ENCODE results near the gene SNRNP48. TPM values are rescaled to one million over a fixed set of nuclear protein-coding genes. Genes with fewer than 3 reads are reported as not detected.

The SNRNP48 gene
- polyA plus RNA-seq (2013, experiment 1 of 2): 11.6 TPM
- 14.2 TPM for polyA plus RNA-seq (2013, experiment 2 of 2)

DNA sequence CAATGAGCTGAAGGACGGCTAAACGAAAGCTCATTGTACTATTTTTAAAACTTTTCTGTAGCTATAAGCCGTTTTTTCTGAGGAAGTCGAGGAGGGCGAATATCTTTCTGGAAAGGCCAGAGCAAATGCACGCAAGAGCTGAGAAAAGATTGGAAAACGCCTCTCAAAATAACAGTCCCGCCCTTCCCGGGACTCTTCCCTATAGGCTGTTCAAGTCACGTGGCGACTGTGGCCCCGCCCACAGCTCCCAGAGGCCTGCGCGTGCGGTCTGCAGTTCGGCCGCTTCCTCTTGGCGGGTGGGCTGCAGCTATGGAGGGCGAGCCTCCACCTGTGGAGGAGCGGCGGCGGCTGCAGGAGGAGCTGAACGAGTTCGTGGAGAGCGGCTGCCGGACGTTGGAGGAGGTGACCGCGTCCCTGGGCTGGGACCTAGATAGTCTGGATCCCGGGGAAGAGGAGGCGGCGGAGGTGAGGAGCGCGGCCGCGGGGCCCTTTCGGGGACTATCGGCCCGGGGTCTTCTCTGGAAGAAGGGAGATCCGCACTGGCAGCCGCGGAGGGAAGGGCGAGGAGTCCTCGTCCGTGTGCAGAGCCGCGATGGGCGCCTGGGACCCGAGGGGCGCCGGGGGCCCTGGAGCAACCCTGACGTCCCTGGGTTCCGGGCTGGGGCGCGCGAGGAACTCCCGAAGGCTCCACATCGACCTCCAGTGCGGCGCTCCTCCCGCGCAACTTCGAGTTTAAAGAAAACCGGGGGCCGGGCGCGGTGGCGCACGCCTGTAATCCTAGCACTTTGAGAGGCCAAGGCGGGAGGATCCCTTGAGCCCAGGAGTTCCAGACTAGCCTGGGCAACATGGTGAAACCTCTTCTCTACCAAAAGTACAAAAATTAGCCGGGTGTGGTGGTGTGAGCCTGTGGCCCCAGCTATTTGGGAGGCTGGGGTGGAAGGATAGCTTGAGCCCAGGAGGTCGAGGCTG is at the start of gene SNRNP48:
SNRNP48 (plus strand) TSS at position 250 of the 969 bp plus-strand sequence; CDS start at position 310, 60 bp downstream.
- peaks cover 18% of the 10 kb centered on the region; the same call in 1 of the 2 replicates for H3K4me1 ChIP-seq (ENCODE audit: insufficient read depth, low read length)

DNA sequence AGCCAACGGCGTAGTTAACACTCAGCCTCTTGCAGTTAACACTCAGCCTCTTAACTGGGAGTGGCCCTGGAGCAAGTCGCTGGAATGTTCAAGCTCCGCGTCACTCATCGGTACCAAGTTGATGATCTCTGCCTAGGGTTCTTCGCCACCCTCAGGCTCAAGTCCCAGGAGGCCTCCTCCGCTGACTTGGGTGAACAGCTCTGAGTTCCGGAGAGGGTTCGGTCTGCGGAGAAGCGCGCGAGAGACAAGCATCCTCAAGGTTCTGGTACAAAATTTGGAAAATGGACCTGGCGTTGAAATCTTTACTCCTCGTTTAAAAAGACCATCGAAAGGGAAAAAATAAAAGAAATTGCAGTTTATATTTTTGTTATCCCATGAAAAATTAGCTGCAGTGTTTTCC is 49.4 kb upstream of the SNRNP48 start:
- Histone ChIP-seq H3K36me3 (ENCODE audit: insufficient read depth, low read length) (no peaks in the 10 kb centered on the region), H3K4me1 (ENCODE audit: insufficient read depth, low read length) (peaks cover 27% of the 10 kb centered on the region), H3K9me3 (ENCODE audit: insufficient read depth, low read depth, low read length) (no peaks in the 10 kb centered on the region), H3K27me3 (ENCODE audit: insufficient read depth, low read length) (peaks cover 63% of the 10 kb centered on the region), H3K27ac (ENCODE audit: low read depth, low read length) (no peak overlapping the region), H3K9ac (ENCODE audit: low read depth, low read length) (peak overlapping the region; percentile 88), H3K4me3 (ENCODE audit: low read length) (peak overlapping the region; percentile 85)
- WGBS: 8% methylated on average over 17 of the region's 17 CpGs

More for the DNA sequence above, at the start of gene SNRNP48:
- peak within 1 kb of the TSS; percentile 20; the same call in 1 of the 2 replicates for H3K27ac ChIP-seq (ENCODE audit: low read depth, low read length)
- peak within 1 kb of the TSS; percentile 85 for H3K4me3 ChIP-seq (ENCODE audit: low read length)
- 1% methylated on average over 72 of the region's 72 CpGs for WGBS
- no peaks in the 10 kb centered on the region for H3K27me3 ChIP-seq (ENCODE audit: insufficient read depth, low read length)
- H3K9me3 ChIP-seq (ENCODE audit: insufficient read depth, low read depth, low read length): no peaks in the 10 kb centered on the region
- peaks cover 27% of the 10 kb centered on the region for H3K36me3 ChIP-seq (ENCODE audit: insufficient read depth, low read length)
- peak within 1 kb of the TSS; percentile 77 for H3K9ac ChIP-seq (ENCODE audit: low read depth, low read length)

DNA sequence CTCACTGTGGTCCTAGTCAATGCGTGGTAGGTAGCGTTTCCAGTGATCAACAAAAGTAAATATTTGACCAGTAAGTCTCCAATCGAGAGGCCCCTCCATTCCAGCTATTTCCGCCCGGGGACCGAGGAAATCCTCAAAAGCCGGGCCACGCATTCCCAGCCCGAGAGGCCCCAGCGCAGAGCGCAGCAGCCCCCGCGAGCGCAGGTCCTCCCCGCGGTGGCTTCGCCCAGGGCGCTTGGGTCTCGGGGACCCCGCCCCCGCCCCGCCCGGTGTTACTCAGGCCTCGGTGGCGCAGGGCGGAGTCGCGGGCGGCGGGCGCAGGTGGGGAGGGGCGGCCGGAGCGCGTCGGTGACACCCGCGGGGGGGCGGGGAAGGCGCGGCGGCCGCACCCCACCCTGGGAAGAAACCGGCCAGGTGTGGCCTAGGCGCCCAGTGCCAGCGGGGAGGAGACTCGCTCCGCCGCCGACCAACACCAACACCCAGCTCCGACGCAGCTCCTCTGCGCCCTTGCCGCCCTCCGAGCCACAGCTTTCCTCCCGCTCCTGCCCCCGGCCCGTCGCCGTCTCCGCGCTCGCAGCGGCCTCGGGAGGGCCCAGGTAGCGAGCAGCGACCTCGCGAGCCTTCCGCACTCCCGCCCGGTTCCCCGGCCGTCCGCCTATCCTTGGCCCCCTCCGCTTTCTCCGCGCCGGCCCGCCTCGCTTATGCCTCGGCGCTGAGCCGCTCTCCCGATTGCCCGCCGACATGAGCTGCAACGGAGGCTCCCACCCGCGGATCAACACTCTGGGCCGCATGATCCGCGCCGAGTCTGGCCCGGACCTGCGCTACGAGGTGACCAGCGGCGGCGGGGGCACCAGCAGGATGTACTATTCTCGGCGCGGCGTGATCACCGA is 48.6 kb upstream of the SNRNP48 start, which contains the start of gene DSP:
DSP (plus strand) TSS at position 497 of the 890 bp plus-strand sequence; CDS start at position 742, 245 bp downstream.
- WGBS: under 1% methylated on average over 105 of the region's 105 CpGs
- Histone ChIP-seq H3K27me3 (ENCODE audit: insufficient read depth, low read length) (peaks cover 63% of the 10 kb centered on the region), H3K27ac (ENCODE audit: low read depth, low read length) (peak within 1 kb of the TSS; percentile 74), H3K4me1 (ENCODE audit: insufficient read depth, low read length) (peaks cover 33% of the 10 kb centered on the region), H3K9me3 (ENCODE audit: insufficient read depth, low read depth, low read length) (no peaks in the 10 kb centered on the region), H3K9ac (ENCODE audit: low read depth, low read length) (peak within 1 kb of the TSS; percentile 88), H3K4me3 (ENCODE audit: low read length) (peak within 1 kb of the TSS; percentile 85), H3K36me3 (ENCODE audit: insufficient read depth, low read length) (no peaks in the 10 kb centered on the region)

DNA sequence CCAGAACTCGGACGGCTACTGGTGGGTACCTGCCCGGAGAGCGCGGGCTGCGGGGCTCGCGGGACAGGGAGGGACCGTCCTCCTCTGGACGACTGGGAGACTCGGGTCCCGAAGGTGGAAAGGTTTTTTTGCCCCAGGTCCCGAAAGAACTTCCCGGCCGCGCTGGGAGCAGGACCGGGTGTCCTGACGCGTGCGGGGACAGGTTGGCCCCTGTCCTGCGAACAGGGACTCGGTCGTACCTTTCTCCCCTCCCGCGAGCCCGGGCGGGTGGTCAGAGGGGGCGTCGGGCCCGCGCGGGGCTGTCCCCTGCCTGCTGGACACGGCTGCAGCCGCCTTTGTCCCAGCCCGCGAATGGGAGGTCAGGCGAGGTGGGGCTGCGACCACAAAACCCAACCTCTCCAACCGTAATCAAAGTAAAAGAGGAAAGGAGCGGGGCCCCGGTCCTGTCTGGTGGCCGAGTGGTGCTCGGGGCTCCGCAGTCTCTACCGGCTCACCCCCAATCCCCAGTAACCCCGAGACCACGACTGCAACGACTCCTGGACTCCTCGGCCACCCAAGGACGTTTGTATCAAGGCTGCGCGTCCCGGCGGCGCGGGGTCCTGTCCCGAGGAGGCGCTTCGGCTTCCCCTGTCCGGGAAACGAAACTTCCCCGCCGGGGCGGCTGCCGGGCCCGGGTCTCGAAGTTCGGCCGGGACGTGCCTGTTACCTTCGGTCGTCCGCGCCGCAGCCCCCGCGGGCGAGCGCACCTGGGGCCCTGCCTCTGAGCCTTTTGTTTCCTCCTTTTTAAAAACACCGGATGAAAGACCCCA is 47.7 kb upstream of the SNRNP48 start:
- under 1% methylated on average over 80 of the region's 80 CpGs for WGBS
- peak overlapping the region; percentile 74 for H3K27ac ChIP-seq (ENCODE audit: low read depth, low read length)

DNA sequence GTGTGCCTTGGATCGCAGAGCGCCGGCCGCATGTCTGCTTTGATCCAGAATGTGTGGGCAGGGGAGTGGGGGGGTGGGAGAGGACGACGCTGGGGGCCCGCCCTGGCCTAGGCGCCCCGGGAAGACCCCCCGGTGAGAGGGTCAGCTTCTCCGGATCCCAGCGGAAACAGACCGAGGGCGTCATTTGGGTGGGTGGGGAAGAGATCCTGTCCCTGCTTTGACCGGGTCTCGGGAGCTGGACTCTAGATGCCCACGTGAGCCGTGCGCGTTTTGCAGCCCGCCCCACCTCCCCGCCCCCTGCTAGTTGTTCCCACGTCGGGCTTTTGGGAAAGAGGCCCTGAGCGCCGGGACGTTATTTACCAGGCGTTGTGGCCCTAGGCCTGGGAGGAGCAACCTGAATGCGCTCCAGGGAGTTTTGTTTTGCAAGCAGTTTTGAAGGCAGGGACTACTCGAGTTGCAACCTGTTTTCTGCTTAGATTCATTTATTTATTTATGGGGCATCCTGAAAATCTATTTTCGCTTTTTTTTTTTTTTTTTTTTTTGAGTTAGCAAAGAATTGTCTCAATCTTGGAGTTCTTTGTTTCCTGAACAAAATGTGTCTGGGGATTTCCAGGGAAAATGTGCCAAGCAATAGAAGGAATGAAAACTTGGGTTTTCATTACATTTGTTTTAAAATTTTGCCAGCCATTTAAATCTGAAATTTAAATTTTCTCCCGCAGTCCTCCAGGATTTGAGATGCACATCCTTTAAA is 46.9 kb upstream of the SNRNP48 start:
- Histone ChIP-seq H3K4me3 (ENCODE audit: low read length) (peak overlapping the region; percentile 85), H3K9ac (ENCODE audit: low read depth, low read length) (peak overlapping the region; percentile 88; the same call in 1 of the 2 replicates), H3K27ac (ENCODE audit: low read depth, low read length) (peak overlapping the region; percentile 74; the same call in 1 of the 2 replicates), H3K27me3 (ENCODE audit: insufficient read depth, low read length) (peaks cover 60% of the 10 kb centered on the region), H3K4me1 (ENCODE audit: insufficient read depth, low read length) (peaks cover 38% of the 10 kb centered on the region), H3K36me3 (ENCODE audit: insufficient read depth, low read length) (no peaks in the 10 kb centered on the region), H3K9me3 (ENCODE audit: insufficient read depth, low read depth, low read length) (no peaks in the 10 kb centered on the region)
- 2% methylated on average over 32 of the region's 32 CpGs for WGBS

More for the DNA sequence above, 47.7 kb upstream of the SNRNP48 start:
- Histone ChIP-seq H3K4me3 (ENCODE audit: low read length) (peak overlapping the region; percentile 85), H3K27me3 (ENCODE audit: insufficient read depth, low read length) (peaks cover 63% of the 10 kb centered on the region), H3K36me3 (ENCODE audit: insufficient read depth, low read length) (no peaks in the 10 kb centered on the region), H3K9me3 (ENCODE audit: insufficient read depth, low read depth, low read length) (no peaks in the 10 kb centered on the region), H3K9ac (ENCODE audit: low read depth, low read length) (peak overlapping the region; percentile 88), H3K4me1 (ENCODE audit: insufficient read depth, low read length) (peaks cover 37% of the 10 kb centered on the region)

- H3K9me3 ChIP-seq (ENCODE audit: insufficient read depth, low read depth, low read length): no peaks in the 10 kb centered on the region
- no peak overlapping the region for H3K9ac ChIP-seq (ENCODE audit: low read depth, low read length)
- peaks cover 47% of the 10 kb centered on the region for H3K4me1 ChIP-seq (ENCODE audit: insufficient read depth, low read length)
- no peak overlapping the region for H3K27ac ChIP-seq (ENCODE audit: low read depth, low read length)
- peak overlapping the region; percentile 85 for H3K4me3 ChIP-seq (ENCODE audit: low read length)
- peaks cover 52% of the 10 kb centered on the region for H3K27me3 ChIP-seq (ENCODE audit: insufficient read depth, low read length)
- WGBS: 16% methylated on average over 12 of the region's 13 CpGs
- H3K36me3 ChIP-seq (ENCODE audit: insufficient read depth, low read length): no peaks in the 10 kb centered on the region
These were observed 46.1 kb upstream of the SNRNP48 start for GRCh38 chr6:7543789-7544424.

- Histone ChIP-seq H3K9me3 (ENCODE audit: insufficient read depth, low read depth, low read length) (no peaks in the 10 kb centered on the region), H3K27ac (ENCODE audit: low read depth, low read length) (no peak overlapping the region), H3K9ac (ENCODE audit: low read depth, low read length) (no peak overlapping the region), H3K36me3 (ENCODE audit: insufficient read depth, low read length) (no peaks in the 10 kb centered on the region), H3K4me3 (ENCODE audit: low read length) (peak overlapping the region; percentile 85), H3K27me3 (ENCODE audit: insufficient read depth, low read length) (peaks cover 45% of the 10 kb centered on the region), H3K4me1 (ENCODE audit: insufficient read depth, low read length) (peaks cover 47% of the 10 kb centered on the region)
- WGBS: 22% methylated on average over 2 of the region's 3 CpGs
These were observed 45.4 kb upstream of the SNRNP48 start for GRCh38 chr6:7544597-7544996.

DNA sequence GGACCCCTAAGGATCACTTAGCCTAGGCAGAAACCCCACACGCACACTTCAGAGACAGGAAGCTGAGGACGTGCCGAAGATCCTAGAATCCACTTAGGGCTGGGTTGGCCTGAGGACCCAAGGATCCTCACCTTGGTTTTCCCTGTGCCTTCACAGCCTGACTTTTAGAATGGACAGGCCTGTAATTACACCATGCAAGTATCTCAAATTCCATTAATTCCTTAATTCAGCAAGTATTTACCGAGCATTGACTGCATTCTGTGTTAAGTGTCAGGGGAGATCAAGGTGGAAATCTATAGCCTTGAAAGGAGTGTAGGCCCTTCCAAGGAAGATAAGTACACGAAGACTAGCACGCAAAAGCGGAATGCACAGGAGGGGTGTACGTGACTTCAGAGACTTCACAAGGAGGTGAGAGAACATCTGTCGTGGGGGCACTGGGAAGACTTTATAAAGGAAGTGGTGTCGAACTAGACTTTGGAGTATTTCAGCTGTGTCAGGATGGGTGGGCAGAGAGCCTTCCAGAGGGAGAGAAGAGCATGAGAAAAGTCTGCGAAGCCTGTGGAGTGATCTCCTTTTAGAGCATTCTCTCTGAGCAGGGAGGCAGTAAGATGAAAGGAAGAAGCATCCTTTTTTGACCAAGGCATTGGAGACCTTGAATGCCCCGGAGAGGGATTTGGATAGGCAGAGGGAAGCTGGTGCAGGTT is 44.5 kb upstream of the SNRNP48 start:
- Histone ChIP-seq H3K27me3 (ENCODE audit: insufficient read depth, low read length) (peaks cover 36% of the 10 kb centered on the region), H3K9me3 (ENCODE audit: insufficient read depth, low read depth, low read length) (no peaks in the 10 kb centered on the region), H3K4me3 (ENCODE audit: low read length) (no peak overlapping the region), H3K36me3 (ENCODE audit: insufficient read depth, low read length) (no peaks in the 10 kb centered on the region), H3K9ac (ENCODE audit: low read depth, low read length) (no peak overlapping the region), H3K27ac (ENCODE audit: low read depth, low read length) (no peak overlapping the region), H3K4me1 (ENCODE audit: insufficient read depth, low read length) (peaks cover 47% of the 10 kb centered on the region)
- WGBS: 78% methylated on average over 12 of the region's 12 CpGs

GRCh38 chr6:7546020-7546369 is 44.0 kb upstream of the SNRNP48 start:
- peaks cover 31% of the 10 kb centered on the region for H3K27me3 ChIP-seq (ENCODE audit: insufficient read depth, low read length)

More at GRCh38 chr6:7546020-7546369, 44.0 kb upstream of the SNRNP48 start:
- no peaks in the 10 kb centered on the region for H3K9me3 ChIP-seq (ENCODE audit: insufficient read depth, low read depth, low read length)
- H3K4me1 ChIP-seq (ENCODE audit: insufficient read depth, low read length): peaks cover 51% of the 10 kb centered on the region
- H3K4me3 ChIP-seq (ENCODE audit: low read length): no peak overlapping the region
- 88% methylated on average over 5 of the region's 6 CpGs for WGBS
- H3K9ac ChIP-seq (ENCODE audit: low read depth, low read length): no peak overlapping the region
- no peaks in the 10 kb centered on the region for H3K36me3 ChIP-seq (ENCODE audit: insufficient read depth, low read length)
- no peak overlapping the region for H3K27ac ChIP-seq (ENCODE audit: low read depth, low read length)

All from HUES64 (cell line).